Measurements from ENCODE around the gene SMAP2. TPM values are rescaled to one million over a fixed set of nuclear protein-coding genes. Genes with fewer than 3 reads are reported as not detected.

The SMAP2 gene
- total RNA-seq, 1 experiment from 2014 or later: 6.8 TPM

DNA sequence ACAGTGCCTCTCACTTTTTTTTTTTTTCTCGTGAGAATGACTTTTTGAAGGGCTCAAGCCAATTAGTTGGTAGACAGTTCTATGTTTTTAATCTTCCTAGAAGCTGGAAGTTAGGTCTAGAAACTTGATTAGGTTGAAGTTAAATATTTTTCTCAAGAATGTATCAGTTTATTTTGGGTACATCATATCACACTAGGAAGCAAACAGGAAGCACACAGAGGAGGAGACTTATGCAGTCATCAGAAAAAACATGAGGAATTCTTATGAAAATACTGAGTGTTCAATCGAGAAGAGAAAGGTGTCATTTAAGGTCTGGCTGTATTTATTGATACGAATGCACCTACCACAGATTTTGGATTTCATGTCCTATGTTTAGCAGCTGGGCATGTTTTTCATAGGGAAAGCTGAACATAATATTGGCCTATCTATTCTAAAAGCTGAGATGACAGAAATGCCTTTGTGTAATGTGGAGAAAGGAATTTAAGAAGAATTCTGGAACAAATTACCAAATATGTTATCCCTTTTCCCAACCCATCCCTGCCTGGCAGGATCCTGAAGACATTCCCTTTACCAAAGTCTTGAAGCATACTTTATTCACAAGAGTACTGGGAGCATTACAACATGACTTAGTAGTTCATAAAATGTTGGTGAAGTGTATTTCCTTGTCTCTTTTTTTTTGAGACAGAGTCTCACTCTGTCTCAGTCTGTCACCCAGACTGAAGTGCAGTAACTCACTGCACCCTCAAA is 59.3 kb downstream of the SMAP2 start:
- H3K27me3 ChIP-seq (replicated peaks; ENCODE audit: control insufficient read depth, insufficient read depth, low read length): no peaks in the 10 kb centered on the region
- Mint-ChIP-seq H3K4me3 (ENCODE audit: unreplicated experiment) (no peak overlapping the region), H3K27ac (ENCODE audit: unreplicated experiment) (no peak overlapping the region), H3K4me1 (ENCODE audit: low read depth, unreplicated experiment) (no peaks in the 10 kb centered on the region), H3K36me3 (ENCODE audit: insufficient read depth, unreplicated experiment) (no peaks in the 10 kb centered on the region), H3K9me3 (ENCODE audit: unreplicated experiment) (no peaks in the 10 kb centered on the region), H3K27me3 (ENCODE audit: insufficient read depth, unreplicated experiment) (no peaks in the 10 kb centered on the region)
- DNase-seq: no peak
- H3K4me1 ChIP-seq: no peaks in the 10 kb centered on the region
- ChIA-PET CTCF (interaction anchor here (0.6 kb wide), 1 partner anchor 17 kb away, joined by 3 read pairs; the partner anchor contains the start of gene ZFP69B), POLR2A (no interaction called here)
- H3K9me3 ChIP-seq: no peaks in the 10 kb centered on the region
- TF ChIP-seq, protein P1, sequence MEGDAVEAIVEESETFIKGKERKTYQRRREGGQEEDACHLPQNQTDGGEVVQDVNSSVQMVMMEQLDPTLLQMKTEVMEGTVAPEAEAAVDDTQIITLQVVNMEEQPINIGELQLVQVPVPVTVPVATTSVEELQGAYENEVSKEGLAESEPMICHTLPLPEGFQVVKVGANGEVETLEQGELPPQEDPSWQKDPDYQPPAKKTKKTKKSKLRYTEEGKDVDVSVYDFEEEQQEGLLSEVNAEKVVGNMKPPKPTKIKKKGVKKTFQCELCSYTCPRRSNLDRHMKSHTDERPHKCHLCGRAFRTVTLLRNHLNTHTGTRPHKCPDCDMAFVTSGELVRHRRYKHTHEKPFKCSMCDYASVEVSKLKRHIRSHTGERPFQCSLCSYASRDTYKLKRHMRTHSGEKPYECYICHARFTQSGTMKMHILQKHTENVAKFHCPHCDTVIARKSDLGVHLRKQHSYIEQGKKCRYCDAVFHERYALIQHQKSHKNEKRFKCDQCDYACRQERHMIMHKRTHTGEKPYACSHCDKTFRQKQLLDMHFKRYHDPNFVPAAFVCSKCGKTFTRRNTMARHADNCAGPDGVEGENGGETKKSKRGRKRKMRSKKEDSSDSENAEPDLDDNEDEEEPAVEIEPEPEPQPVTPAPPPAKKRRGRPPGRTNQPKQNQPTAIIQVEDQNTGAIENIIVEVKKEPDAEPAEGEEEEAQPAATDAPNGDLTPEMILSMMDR (IDR thresholded peaks at IDR 0.05; ENCODE audit: insufficient read depth in 1 of 2, low read depth in 1 of 2, low read length in 1 of 2, severe bottlenecking in 1 of 2, unreplicated experiment in 1 of 2): no peak
- intact Hi-C loops (cut with micrococcal nuclease; ENCODE audit: unreplicated experiment): no loop called here
- no peak overlapping the region for H3K4me3 ChIP-seq (ENCODE audit: low read depth, low read length)
- BruUV-seq (replicated peaks): no TSS peak
- no peaks in the 10 kb centered on the region for H3K36me3 ChIP-seq (ENCODE audit: control insufficient read depth, insufficient read depth, low read length)

DNA sequence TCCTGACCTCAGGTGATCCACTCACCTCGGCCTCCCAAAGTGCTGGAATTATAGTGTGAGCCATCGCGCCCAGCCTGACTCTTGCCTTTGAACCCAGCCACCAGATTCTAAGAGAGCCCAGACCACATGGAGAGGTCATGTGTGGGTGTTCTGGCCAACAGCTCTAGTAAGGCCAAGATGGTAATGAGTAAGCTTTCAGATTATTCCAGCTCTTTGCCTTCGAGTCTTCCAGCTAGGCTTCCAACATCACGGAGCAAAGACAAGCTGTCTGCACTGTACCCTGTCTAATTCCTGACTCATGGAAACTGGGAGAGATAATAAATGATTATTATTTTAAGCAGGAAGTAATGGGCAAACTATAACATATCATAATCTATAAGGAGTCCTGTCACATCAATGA is 61.9 kb downstream of the SMAP2 start:
- Mint-ChIP-seq H3K4me3 (ENCODE audit: unreplicated experiment) (no peak overlapping the region), H3K9me3 (ENCODE audit: unreplicated experiment) (no peaks in the 10 kb centered on the region), H3K36me3 (ENCODE audit: insufficient read depth, unreplicated experiment) (no peaks in the 10 kb centered on the region), H3K27me3 (ENCODE audit: insufficient read depth, unreplicated experiment) (no peaks in the 10 kb centered on the region), H3K4me1 (ENCODE audit: low read depth, unreplicated experiment) (no peaks in the 10 kb centered on the region), H3K27ac (ENCODE audit: unreplicated experiment) (no peak overlapping the region)
- Histone ChIP-seq H3K36me3 (ENCODE audit: control insufficient read depth, insufficient read depth, low read length) (no peaks in the 10 kb centered on the region), H3K4me3 (ENCODE audit: low read depth, low read length) (no peak overlapping the region), H3K4me1 (no peaks in the 10 kb centered on the region), H3K9me3 (no peaks in the 10 kb centered on the region), H3K27me3 (replicated peaks; ENCODE audit: control insufficient read depth, insufficient read depth, low read length) (no peaks in the 10 kb centered on the region)
- DNase-seq: no peak
- BruUV-seq (replicated peaks): no TSS peak
- POLR2A ChIA-PET: no interaction called here
- intact Hi-C loops (cut with micrococcal nuclease; ENCODE audit: unreplicated experiment): no loop called here
- TF ChIP-seq, protein P1 (IDR thresholded peaks at IDR 0.05; ENCODE audit: insufficient read depth in 1 of 2, low read depth in 1 of 2, low read length in 1 of 2, severe bottlenecking in 1 of 2, unreplicated experiment in 1 of 2): no peak
- CTCF ChIA-PET: interaction anchor here (0.6 kb wide), 1 partner anchor 97 kb away, joined by 3 read pairs; no protein-coding TSS in a partner anchor

DNA sequence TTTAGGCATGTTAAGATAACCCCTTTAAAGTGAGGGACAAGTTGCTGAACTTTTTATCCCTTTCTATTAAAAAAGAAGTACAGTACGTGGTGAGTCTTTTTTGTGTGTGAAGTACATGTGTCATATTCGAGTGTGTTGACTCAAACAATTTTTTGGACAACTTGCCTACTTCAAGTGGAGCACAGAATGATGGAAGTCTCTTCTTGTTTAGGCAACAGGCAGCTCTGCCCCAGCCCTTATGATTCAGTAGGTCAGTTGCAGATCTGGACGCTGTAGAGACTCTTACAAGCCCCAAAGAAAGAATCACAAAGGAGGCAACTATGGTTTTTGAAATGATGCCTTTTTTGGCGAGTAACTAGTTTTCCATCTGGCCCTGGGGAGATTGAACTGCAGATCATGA is 62.3 kb downstream of the SMAP2 start:
- CTCF ChIA-PET: no interaction called here
- no TSS peak for BruUV-seq (replicated peaks)

More for the DNA sequence above, 62.3 kb downstream of the SMAP2 start:
- H3K4me3 Mint-ChIP-seq (ENCODE audit: unreplicated experiment): no peak overlapping the region
- TF ChIP-seq, protein P1 (IDR thresholded peaks at IDR 0.05; ENCODE audit: insufficient read depth in 1 of 2, low read depth in 1 of 2, low read length in 1 of 2, severe bottlenecking in 1 of 2, unreplicated experiment in 1 of 2): no peak
- H3K9me3 ChIP-seq: no peaks in the 10 kb centered on the region
- no peak for DNase-seq
- H3K27me3 Mint-ChIP-seq (ENCODE audit: insufficient read depth, unreplicated experiment): no peaks in the 10 kb centered on the region
- no peaks in the 10 kb centered on the region for H3K27me3 ChIP-seq (replicated peaks; ENCODE audit: control insufficient read depth, insufficient read depth, low read length)
- no peak overlapping the region for H3K27ac Mint-ChIP-seq (ENCODE audit: unreplicated experiment)
- H3K9me3 Mint-ChIP-seq (ENCODE audit: unreplicated experiment): no peaks in the 10 kb centered on the region
- POLR2A ChIA-PET: no interaction called here
- no peaks in the 10 kb centered on the region for H3K36me3 Mint-ChIP-seq (ENCODE audit: insufficient read depth, unreplicated experiment)
- no peaks in the 10 kb centered on the region for H3K4me1 ChIP-seq
- no peaks in the 10 kb centered on the region for H3K36me3 ChIP-seq (ENCODE audit: control insufficient read depth, insufficient read depth, low read length)
- no peaks in the 10 kb centered on the region for H3K4me1 Mint-ChIP-seq (ENCODE audit: low read depth, unreplicated experiment)
- intact Hi-C loops (cut with micrococcal nuclease; ENCODE audit: unreplicated experiment): no loop called here
- no peak overlapping the region for H3K4me3 ChIP-seq (ENCODE audit: low read depth, low read length)

Data from Caco-2 (cell line).